GM20000 (cell line): ENCODE measurements around the gene CXCL16.

Experiments
- DNase-seq: peaks from one replicate; pipeline ENCODE4 v3.0.0; 2012; ENCODE audit warnings: low spot score
- CTCF ChIP-seq: IDR thresholded peaks from 2 replicates; pipeline ENCODE4 v1.5.1; 2012; ENCODE audit warnings: mild to moderate bottlenecking, control low read depth; ENCODE audit errors: extremely low read depth, missing control alignments

Gene CXCL16

GRCh38 chr17:4733073-4733531 lies 6.6 kb downstream of the CXCL16 start:
- DNase-seq = peak; percentile 75
- peak; percentile 21 for TF ChIP-seq CTCF

- TF ChIP-seq CTCF = no peak
- no peak for DNase-seq
Measured at GRCh38 chr17:4728124-4728523, 11.6 kb downstream of the CXCL16 start.

GRCh38 chr17:4725646-4726310 lies 13.9 kb downstream of the CXCL16 start:
- no peak for TF ChIP-seq CTCF
- DNase-seq = no peak

GRCh38 chr17:4724650-4725049 lies 15.1 kb downstream of the CXCL16 start:
- no peak for TF ChIP-seq CTCF

GRCh38 chr17:4722678-4723240 lies 17.0 kb downstream of the CXCL16 start:
- TF ChIP-seq CTCF = no peak
- no peak for DNase-seq

More at GRCh38 chr17:4724650-4725049, 15.1 kb downstream of the CXCL16 start:
- DNase-seq = no peak

GRCh38 chr17:4721203-4722135 lies 18.3 kb downstream of the CXCL16 start:
- peak; percentile 27 for DNase-seq
- no peak for TF ChIP-seq CTCF

- DNase-seq = no peak
- TF ChIP-seq CTCF = no peak
Measured at GRCh38 chr17:4720787-4721186, 18.9 kb downstream of the CXCL16 start.
